Progenitor cell of endocrine pancreas (in vitro differentiated cells): Measurements from ENCODE around the gene ANKDD1A. TPM values are rescaled to one million over a fixed set of nuclear protein-coding genes. Genes with fewer than 3 reads are reported as not detected.

Source experiments
- DNase-seq: peaks from one replicate; pipeline ENCODE4 v3.0.0; 2021; ENCODE audit warnings: low spot score; ENCODE audit not compliant: unreplicated experiment
- H3K27ac Mint-ChIP-seq: 2 replicates; pipeline ENCODE4 v1.8.0; 2021; ENCODE audit warnings: mild to moderate bottlenecking, moderate library complexity, mixed read lengths
- H3K27me3 Mint-ChIP-seq: 2 replicates; pipeline ENCODE4 v1.8.0; 2021; ENCODE audit warnings: mixed read lengths
- H3K36me3 Mint-ChIP-seq: 2 replicates; pipeline ENCODE4 v1.8.0; 2022; ENCODE audit warnings: mixed read lengths; ENCODE audit not compliant: insufficient read depth
- H3K4me1 Mint-ChIP-seq: 2 replicates; pipeline ENCODE4 v1.8.0; 2021; ENCODE audit warnings: low read depth, mixed read lengths
- H3K4me3 Mint-ChIP-seq: 2 replicates; pipeline ENCODE4 v1.8.0; 2021; ENCODE audit warnings: low read depth, mild to moderate bottlenecking, moderate library complexity, mixed read lengths
- H3K9me3 Mint-ChIP-seq: 2 replicates; pipeline ENCODE4 v1.8.0; 2021; ENCODE audit warnings: low read depth, mixed read lengths
- total RNA-seq: library from RNA; stranded (reverse); gene quantifications from 2 replicates; pipeline ENCODE4 v1.2.1, GENCODE V29; 2021
- TF ChIP-seq, protein P1 (sequence below): fragments of 200-600 bp; sonication (generic); IDR thresholded peaks from one replicate; pipeline ENCODE4 v1.5.0; 2021; ENCODE audit warnings: antibody characterized with exemption, mild to moderate bottlenecking; ENCODE audit not compliant: unreplicated experiment

Gene ANKDD1A
- total RNA-seq, 1 donor from 2014 or later, result 2.0 TPM

DNA sequence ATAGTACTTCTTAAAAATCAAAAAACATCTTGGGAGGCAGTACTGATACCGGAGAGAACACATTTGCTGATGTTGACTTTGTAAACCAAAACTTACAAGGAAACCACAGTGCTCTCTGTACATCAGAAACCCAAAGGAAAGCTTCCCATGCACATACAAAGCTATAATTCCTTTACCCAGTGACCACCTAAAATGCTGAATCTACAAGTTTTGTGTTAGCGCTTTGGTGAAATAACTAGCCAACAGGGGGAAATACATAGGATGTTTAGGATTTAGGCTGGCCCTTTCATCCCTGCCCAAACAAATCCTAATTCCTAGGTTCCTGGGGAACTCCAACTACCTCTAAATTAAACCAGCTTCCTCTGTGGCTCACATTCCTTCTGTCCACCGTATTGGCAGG, 93.3 kb downstream of the ANKDD1A start:
- H3K4me3 Mint-ChIP-seq, result no peak overlapping the region
- H3K9me3 Mint-ChIP-seq, result no peaks in the 10 kb centered on the region
- DNase-seq, result no peak
- no peak overlapping the region for H3K27ac Mint-ChIP-seq
- no peaks in the 10 kb centered on the region for H3K27me3 Mint-ChIP-seq
- H3K4me1 Mint-ChIP-seq, result no peaks in the 10 kb centered on the region
- TF ChIP-seq, protein P1, sequence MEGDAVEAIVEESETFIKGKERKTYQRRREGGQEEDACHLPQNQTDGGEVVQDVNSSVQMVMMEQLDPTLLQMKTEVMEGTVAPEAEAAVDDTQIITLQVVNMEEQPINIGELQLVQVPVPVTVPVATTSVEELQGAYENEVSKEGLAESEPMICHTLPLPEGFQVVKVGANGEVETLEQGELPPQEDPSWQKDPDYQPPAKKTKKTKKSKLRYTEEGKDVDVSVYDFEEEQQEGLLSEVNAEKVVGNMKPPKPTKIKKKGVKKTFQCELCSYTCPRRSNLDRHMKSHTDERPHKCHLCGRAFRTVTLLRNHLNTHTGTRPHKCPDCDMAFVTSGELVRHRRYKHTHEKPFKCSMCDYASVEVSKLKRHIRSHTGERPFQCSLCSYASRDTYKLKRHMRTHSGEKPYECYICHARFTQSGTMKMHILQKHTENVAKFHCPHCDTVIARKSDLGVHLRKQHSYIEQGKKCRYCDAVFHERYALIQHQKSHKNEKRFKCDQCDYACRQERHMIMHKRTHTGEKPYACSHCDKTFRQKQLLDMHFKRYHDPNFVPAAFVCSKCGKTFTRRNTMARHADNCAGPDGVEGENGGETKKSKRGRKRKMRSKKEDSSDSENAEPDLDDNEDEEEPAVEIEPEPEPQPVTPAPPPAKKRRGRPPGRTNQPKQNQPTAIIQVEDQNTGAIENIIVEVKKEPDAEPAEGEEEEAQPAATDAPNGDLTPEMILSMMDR, result no peak
- H3K36me3 Mint-ChIP-seq, result peaks cover 11% of the 10 kb centered on the region

DNA sequence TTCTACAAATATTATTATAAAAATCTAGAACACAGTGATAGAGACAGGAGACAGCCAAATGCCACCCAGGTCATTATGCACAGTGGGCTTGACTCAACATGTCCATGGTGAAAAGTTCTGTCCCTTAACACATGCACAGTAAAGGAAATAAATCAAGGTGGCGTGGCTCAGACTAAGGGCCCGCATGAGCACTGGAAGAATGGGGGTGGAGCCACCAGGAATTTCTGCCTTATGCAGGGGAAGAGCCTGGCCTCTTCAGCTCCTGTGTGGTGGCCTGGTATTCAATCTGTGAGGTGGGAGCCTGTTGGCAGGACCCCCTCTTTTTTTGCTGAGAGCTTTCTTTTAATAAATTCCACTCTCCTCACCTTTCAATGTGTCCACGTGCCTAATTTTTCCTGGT, 95.2 kb downstream of the ANKDD1A start:
- DNase-seq, result no peak
- H3K27ac Mint-ChIP-seq, result no peak overlapping the region
- no peaks in the 10 kb centered on the region for H3K9me3 Mint-ChIP-seq
- H3K4me1 Mint-ChIP-seq, result no peaks in the 10 kb centered on the region
- peaks cover 13% of the 10 kb centered on the region for H3K36me3 Mint-ChIP-seq
- H3K4me3 Mint-ChIP-seq, result no peak overlapping the region
- TF ChIP-seq, protein P1, result no peak
- H3K27me3 Mint-ChIP-seq, result no peaks in the 10 kb centered on the region

Other genes with a start within 250 kb of the ANKDD1A start
- gene RBPMS2, start 136.3 kb upstream of the ANKDD1A start, total RNA-seq, result 37.5 and 39.8 TPM in 2 replicates
- gene PIF1, start 86.3 kb upstream of the ANKDD1A start, total RNA-seq, result 18.9 and 19.6 TPM in 2 replicates
- 9.1 and 9.6 TPM in 2 replicates for gene PLEKHO2, start 70.0 kb upstream of the ANKDD1A start, total RNA-seq
- 101 and 103 TPM in 2 replicates for gene SPG21, start 78.0 kb downstream of the ANKDD1A start, total RNA-seq
- 14.0 and 19.4 TPM in 2 replicates for gene MTFMT, start 117.7 kb downstream of the ANKDD1A start, total RNA-seq
- not detected in 2 replicates for gene SLC51B, start 133.5 kb downstream of the ANKDD1A start, total RNA-seq
- gene RASL12, start 156.1 kb downstream of the ANKDD1A start, total RNA-seq, result 0.38 and 0.40 TPM in 2 replicates
- not detected in 2 replicates for gene KBTBD13, start 164.8 kb downstream of the ANKDD1A start, total RNA-seq
- 5.8 and 6.2 TPM in 2 replicates for gene UBAP1L, start 203.3 kb downstream of the ANKDD1A start, total RNA-seq
- 32.6 and 34.4 TPM in 2 replicates for gene PDCD7, start 221.9 kb downstream of the ANKDD1A start, total RNA-seq